Endothelial cell of umbilical vein (primary cell): ENCODE measurements around the gene LRRC47. TPM values are rescaled to one million over a fixed set of nuclear protein-coding genes. Genes with fewer than 3 reads are reported as not detected.

Source experiments
- BruUV-seq: library from RNA; stranded (reverse); fragments of 400-500 nt; replicated peaks from 2 replicates; lab custom pipeline; 2021; lab: Mats Ljungman, UMichigan
- CTCF ChIA-PET: fragments of 300-600, 350-600 bp; sonication (Branson Sonifier 250); formaldehyde crosslinking; loops from one replicate; lab custom pipeline; 2021; ENCODE audit warnings: antibody characterized with exemption, inconsistent platforms; lab: Charles Lee
- POLR2A ChIA-PET: fragments of 300-600, 350-600 bp; sonication (Branson Sonifier 250); formaldehyde crosslinking; loops from one replicate; lab custom pipeline; 2021; ENCODE audit warnings: antibody characterized with exemption, inconsistent platforms; lab: Charles Lee
- DNase-seq: peaks from one replicate; pipeline ENCODE4 v3.0.0-alpha.2; 2011; ENCODE audit warnings: low read depth, low spot score
- FAIRE-seq: peaks from 2 replicates; lab custom pipeline; 2011; peaks lifted over from hg19 to GRCh38; lab: Jason Lieb, UNC
- H2AFZ ChIP-seq: 2 replicates; pipeline ENCODE4 v1.6.0; 2012; ENCODE audit warnings: low read depth, low read length, control low read depth, inconsistent platforms
- H3K27ac ChIP-seq: 2 replicates; pipeline ENCODE4 v1.5.1; 2011; ENCODE audit warnings: low read depth, mild to moderate bottlenecking, control low read depth, low read length, moderate library complexity; ENCODE audit not compliant: insufficient read depth
- H3K27me3 ChIP-seq, 2 experiments: 2 replicates each; pipeline versions ENCODE4 v1.6.0 to v1.6.1; 2011; ENCODE audit warnings: low read length in 2 of 2, mixed read lengths in 1 of 2; ENCODE audit not compliant: control insufficient read depth in 2 of 2, insufficient read depth in 2 of 2
- H3K36me3 ChIP-seq, 2 experiments: 2 replicates in 1 of 2; 3 replicates in 1 of 2; pipeline ENCODE4 v1.5.1; 2011; ENCODE audit warnings: low read length in 2 of 2, mild to moderate bottlenecking in 1 of 2, moderate library complexity in 1 of 2; ENCODE audit not compliant: control insufficient read depth in 2 of 2, insufficient read depth in 2 of 2; ENCODE audit errors: extremely low read depth in 1 of 2
- H3K4me1 ChIP-seq: 3 replicates; pipeline ENCODE4 v1.5.1; 2011; ENCODE audit warnings: mild to moderate bottlenecking, low read length; ENCODE audit not compliant: control insufficient read depth, insufficient read depth; ENCODE audit errors: extremely low read depth
- H3K4me2 ChIP-seq: 2 replicates; pipeline ENCODE4 v1.6.1; 2011; ENCODE audit warnings: low read length, control low read depth, mixed read lengths; ENCODE audit not compliant: insufficient read depth
- H3K4me3 ChIP-seq, 3 experiments: fragments of 200-600 bp in 1 of 3; sonication (generic), shearing (Covaris generic) in 1 of 3; replicated peaks in 1 of 3; 2 replicates each; pipeline ENCODE4 v1.5.1; 2011 to 2016; ENCODE audit warnings: control low read depth in 3 of 3, low read length in 3 of 3, mild to moderate bottlenecking in 2 of 3, inconsistent platforms in 1 of 3, low read depth in 1 of 3, moderate library complexity in 1 of 3; ENCODE audit not compliant: insufficient read depth in 1 of 3
- H3K79me2 ChIP-seq: 2 replicates; pipeline ENCODE4 v1.6.0; 2012; ENCODE audit warnings: low read length, inconsistent platforms; ENCODE audit not compliant: control insufficient read depth, insufficient read depth
- H3K9ac ChIP-seq: replicated peaks from 2 replicates; pipeline ENCODE3; 2011; ENCODE audit warnings: low read length, control low read depth; ENCODE audit not compliant: insufficient read depth; ENCODE audit errors: extremely low read depth
- H3K9me1 ChIP-seq: replicated peaks from 3 replicates; pipeline ENCODE4 v1.6.0; 2011; ENCODE audit warnings: mild to moderate bottlenecking, low read length; ENCODE audit not compliant: control insufficient read depth, insufficient read depth; ENCODE audit errors: extremely low read depth
- H3K9me3 ChIP-seq: replicated peaks from 2 replicates; pipeline ENCODE4 v1.5.1; 2012; ENCODE audit warnings: low read length, inconsistent platforms; ENCODE audit not compliant: control insufficient read depth, insufficient read depth
- H4K20me1 ChIP-seq: replicated peaks from 2 replicates; pipeline ENCODE3; 2011; ENCODE audit warnings: mild to moderate bottlenecking, low read length; ENCODE audit not compliant: control insufficient read depth, insufficient read depth; ENCODE audit errors: extremely low read depth
- EZH2 ChIP-seq: IDR thresholded peaks from 2 replicates; pipeline ENCODE4 v1.6.1; 2012; ENCODE audit warnings: borderline replicate concordance, low read depth, mild to moderate bottlenecking, moderate library complexity, low read length, inconsistent platforms; ENCODE audit not compliant: severe bottlenecking
- FOS ChIP-seq: IDR thresholded peaks from 2 replicates; pipeline ENCODE4 v1.6.1; 2011; ENCODE audit warnings: mild to moderate bottlenecking, low read length, moderate library complexity, borderline replicate concordance; ENCODE audit not compliant: insufficient read depth
- GATA2 ChIP-seq: IDR thresholded peaks from 2 replicates; pipeline ENCODE4 v1.7.0; 2011; ENCODE audit warnings: low read depth, mild to moderate bottlenecking, moderate library complexity, mixed read lengths, low read length; ENCODE audit not compliant: insufficient read length, insufficient read depth
- JUN ChIP-seq: IDR thresholded peaks from 2 replicates; pipeline ENCODE4 v1.6.1; 2011; ENCODE audit warnings: borderline replicate concordance, low read depth; ENCODE audit not compliant: insufficient read length, insufficient read depth
- MYC ChIP-seq: IDR thresholded peaks from one replicate; pipeline ENCODE4 v1.6.1; 2011; ENCODE audit warnings: mild to moderate bottlenecking, low read depth, low read length
- POLR2A ChIP-seq: IDR thresholded peaks from 2 replicates; pipeline ENCODE4 v1.6.1; 2012; ENCODE audit warnings: low read depth, mild to moderate bottlenecking, control low read depth, low read length
- POLR2AphosphoS5 ChIP-seq: IDR thresholded peaks from 2 replicates; pipeline ENCODE4 v1.6.1; 2012; ENCODE audit warnings: low read depth, mild to moderate bottlenecking, control low read depth, low read length, moderate library complexity; ENCODE audit not compliant: insufficient read depth
- dilution Hi-C: fragments of 300-500 bp; cut with MboI; formaldehyde crosslinking; loops from one replicate; pipeline ENCODE4 v1.15.0; 2019; ENCODE audit warnings: low sequenced_read_pairs; ENCODE audit not compliant: extremely low pct_ligation_motif_present
- intact Hi-C: fragments of 100-400 bp; cut with micrococcal nuclease; formaldehyde crosslinking; loops from one replicate; pipeline ENCODE4 v1.10.0; 2022
- polyA plus RNA-seq, 4 experiments: library from polyadenylated mRNA; depleted of rRNA in 3 of 4; stranded (reverse) in 3 of 4; unstranded in 1 of 4; fragments of >200 nt; gene quantifications; 2 replicates each; pipeline versions ENCODE4 v1.2.1 to v1.2.3, GENCODE V29; 2011 to 2012; ENCODE audit warnings: missing spikeins in 1 of 4
- total RNA-seq: library from RNA; stranded (reverse); gene quantifications from 2 replicates; pipeline ENCODE4 v1.2.3, GENCODE V29; 2021
- TF ChIP-seq, protein P1 (sequence below), 2 donors: IDR thresholded peaks; 1 replicate in 1 of 2; 2 replicates in 1 of 2; pipeline ENCODE4 v1.5.1; 2011; ENCODE audit warnings: low read length in 2 of 2, mild to moderate bottlenecking in 2 of 2, moderate library complexity in 2 of 2, control low read depth in 1 of 2, inconsistent platforms in 1 of 2, low read depth in 1 of 2; ENCODE audit not compliant: insufficient read depth in 1 of 2; ENCODE audit errors: extremely low read depth in 1 of 2
- TF ChIP-seq, protein P2 (sequence below): IDR thresholded peaks from 2 replicates; pipeline ENCODE4 v1.6.1; 2011; ENCODE audit not compliant: insufficient read depth, insufficient read length

The LRRC47 gene
- total and polyA plus RNA-seq, 2 donors (not counting 3 experiments of a cell fraction or from before 2014, with no cell fraction given) = 23.7 to 42.5 TPM

DNA sequence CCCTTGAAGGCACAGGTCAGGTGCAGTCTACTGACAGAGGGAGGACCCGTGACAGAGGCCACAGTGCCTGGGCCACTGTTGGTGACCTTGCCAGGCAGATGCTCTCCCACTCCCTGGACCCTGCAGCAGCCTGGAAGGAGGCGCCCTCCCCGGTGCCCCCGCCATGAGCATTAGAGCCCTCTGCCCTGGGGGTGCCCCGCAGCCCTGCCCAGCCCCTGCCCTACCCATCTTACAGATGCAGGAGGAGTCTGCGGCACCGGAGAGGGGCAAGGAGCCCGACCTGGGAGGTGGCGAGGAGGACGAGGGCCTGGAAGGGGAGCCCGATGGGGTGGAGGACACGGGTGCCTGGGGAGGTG is 33.4 kb downstream of the LRRC47 start:
- H3K9me1 ChIP-seq = no peaks in the 10 kb centered on the region
- no peak for FAIRE-seq
- no peak overlapping the region for H2AFZ ChIP-seq
- no peak overlapping the region for H3K4me3 ChIP-seq
- no peak overlapping the region for H3K9ac ChIP-seq
- H3K4me2 ChIP-seq = no peak overlapping the region
- dilution Hi-C loops = no loop called here
- no peak for TF ChIP-seq GATA2
- TF ChIP-seq, protein P1, sequence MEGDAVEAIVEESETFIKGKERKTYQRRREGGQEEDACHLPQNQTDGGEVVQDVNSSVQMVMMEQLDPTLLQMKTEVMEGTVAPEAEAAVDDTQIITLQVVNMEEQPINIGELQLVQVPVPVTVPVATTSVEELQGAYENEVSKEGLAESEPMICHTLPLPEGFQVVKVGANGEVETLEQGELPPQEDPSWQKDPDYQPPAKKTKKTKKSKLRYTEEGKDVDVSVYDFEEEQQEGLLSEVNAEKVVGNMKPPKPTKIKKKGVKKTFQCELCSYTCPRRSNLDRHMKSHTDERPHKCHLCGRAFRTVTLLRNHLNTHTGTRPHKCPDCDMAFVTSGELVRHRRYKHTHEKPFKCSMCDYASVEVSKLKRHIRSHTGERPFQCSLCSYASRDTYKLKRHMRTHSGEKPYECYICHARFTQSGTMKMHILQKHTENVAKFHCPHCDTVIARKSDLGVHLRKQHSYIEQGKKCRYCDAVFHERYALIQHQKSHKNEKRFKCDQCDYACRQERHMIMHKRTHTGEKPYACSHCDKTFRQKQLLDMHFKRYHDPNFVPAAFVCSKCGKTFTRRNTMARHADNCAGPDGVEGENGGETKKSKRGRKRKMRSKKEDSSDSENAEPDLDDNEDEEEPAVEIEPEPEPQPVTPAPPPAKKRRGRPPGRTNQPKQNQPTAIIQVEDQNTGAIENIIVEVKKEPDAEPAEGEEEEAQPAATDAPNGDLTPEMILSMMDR (IDR thresholded peaks at IDR 0.05; ENCODE audit: extremely low read depth in 1 of 2, insufficient read depth in 1 of 2, low read depth in 1 of 2, low read length in 2 of 2) = no peak
- no peak for TF ChIP-seq POLR2AphosphoS5
- TF ChIP-seq JUN = no peak
- no peak for TF ChIP-seq POLR2A
- TF ChIP-seq EZH2 = no peak
- TF ChIP-seq FOS = no peak
- TF ChIP-seq, protein P2, sequence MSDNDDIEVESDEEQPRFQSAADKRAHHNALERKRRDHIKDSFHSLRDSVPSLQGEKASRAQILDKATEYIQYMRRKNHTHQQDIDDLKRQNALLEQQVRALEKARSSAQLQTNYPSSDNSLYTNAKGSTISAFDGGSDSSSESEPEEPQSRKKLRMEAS = no peak
- TF ChIP-seq MYC = no peak
- peaks cover 0 to 4% of the 10 kb centered on the region in 2 experiments for H3K27me3 ChIP-seq
- POLR2A ChIA-PET = no interaction called here
- no peaks in the 10 kb centered on the region for H3K4me1 ChIP-seq
- H4K20me1 ChIP-seq = no peaks in the 10 kb centered on the region
- H3K27ac ChIP-seq = no peak overlapping the region
- CTCF ChIA-PET = interaction anchor here (0.7 kb wide), 1 partner anchor 38 kb away, joined by 4 read pairs; no protein-coding TSS in a partner anchor
- H3K9me3 ChIP-seq = no peaks in the 10 kb centered on the region
- H3K79me2 ChIP-seq = no peaks in the 10 kb centered on the region
- H3K36me3 ChIP-seq = no peaks in the 10 kb centered on the region
- no peak for DNase-seq
- intact Hi-C loops = no loop called here
- BruUV-seq = no TSS peak
